Astrocyte (in vitro differentiated cells and primary cell): ENCODE data around the gene USP31.

Experiments used
- CTCF ChIP-seq: IDR thresholded peaks from 2 replicates; pipeline ENCODE4 v1.5.1; 2011; ENCODE audit warnings: low read depth, mild to moderate bottlenecking, inconsistent platforms, low read length, moderate library complexity; ENCODE audit not compliant: insufficient read depth
- EZH2 ChIP-seq: IDR thresholded peaks from 2 replicates; pipeline ENCODE4 v1.6.1; 2012; ENCODE audit warnings: mild to moderate bottlenecking, low read length, inconsistent platforms; ENCODE audit not compliant: insufficient read depth

- TF ChIP-seq CTCF (peak; percentile 41), EZH2 (no peak)
Observed at GRCh38 chr16:23182206-23182678, 33.0 kb upstream of the USP31 start.
